ENCODE measurements around the gene SFRP5.

Gene SFRP5

DNA sequence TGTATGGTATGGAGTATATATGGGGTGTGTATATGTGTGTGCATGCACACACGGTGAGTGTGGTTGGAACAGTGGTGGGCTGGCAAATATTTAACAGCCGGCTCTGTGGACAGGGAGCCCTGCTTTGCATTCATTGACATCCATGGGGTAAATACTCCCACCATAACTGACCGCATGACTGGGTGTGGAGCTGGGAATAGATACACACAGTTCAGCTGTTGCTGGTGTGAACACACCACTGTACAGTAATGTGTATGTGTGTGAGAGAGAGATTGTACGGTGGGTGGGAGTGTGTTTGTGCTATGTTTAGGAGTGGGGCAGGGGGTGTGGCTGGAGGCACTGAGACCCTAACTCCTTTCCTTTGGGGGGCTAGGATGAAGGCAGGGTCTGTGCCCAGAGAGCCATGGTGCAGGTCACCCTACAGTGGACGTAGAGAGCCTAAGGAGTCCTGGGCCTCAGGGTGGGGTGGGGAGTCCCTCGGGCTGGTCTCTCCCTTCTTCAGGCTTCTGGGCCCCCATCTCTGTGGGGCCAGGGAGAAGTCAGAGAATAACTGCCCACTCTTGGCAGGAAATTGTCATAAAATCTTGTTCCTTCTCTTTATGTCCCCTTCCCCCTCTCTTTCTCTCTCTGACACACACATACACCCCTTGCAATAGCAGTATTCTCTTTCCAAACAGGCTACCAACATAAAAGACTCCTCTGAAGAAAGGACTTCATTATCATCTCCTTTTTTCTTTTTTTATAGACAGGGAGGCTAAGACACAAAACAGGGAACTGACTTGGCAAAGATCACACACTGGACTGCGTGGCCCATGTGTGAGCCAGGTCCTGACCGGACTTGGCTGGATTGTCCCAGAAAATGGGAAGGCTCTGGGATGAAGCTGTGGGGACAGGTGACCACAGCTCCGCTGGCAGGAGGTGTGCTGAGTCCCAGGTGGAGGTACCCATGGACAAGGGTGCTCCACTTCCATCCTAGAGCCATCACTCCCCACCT, 3.2 kb downstream of the SFRP5 start:
- H3K27ac ChIP-seq, result no peak overlapping the region
- TF ChIP-seq, protein P1, sequence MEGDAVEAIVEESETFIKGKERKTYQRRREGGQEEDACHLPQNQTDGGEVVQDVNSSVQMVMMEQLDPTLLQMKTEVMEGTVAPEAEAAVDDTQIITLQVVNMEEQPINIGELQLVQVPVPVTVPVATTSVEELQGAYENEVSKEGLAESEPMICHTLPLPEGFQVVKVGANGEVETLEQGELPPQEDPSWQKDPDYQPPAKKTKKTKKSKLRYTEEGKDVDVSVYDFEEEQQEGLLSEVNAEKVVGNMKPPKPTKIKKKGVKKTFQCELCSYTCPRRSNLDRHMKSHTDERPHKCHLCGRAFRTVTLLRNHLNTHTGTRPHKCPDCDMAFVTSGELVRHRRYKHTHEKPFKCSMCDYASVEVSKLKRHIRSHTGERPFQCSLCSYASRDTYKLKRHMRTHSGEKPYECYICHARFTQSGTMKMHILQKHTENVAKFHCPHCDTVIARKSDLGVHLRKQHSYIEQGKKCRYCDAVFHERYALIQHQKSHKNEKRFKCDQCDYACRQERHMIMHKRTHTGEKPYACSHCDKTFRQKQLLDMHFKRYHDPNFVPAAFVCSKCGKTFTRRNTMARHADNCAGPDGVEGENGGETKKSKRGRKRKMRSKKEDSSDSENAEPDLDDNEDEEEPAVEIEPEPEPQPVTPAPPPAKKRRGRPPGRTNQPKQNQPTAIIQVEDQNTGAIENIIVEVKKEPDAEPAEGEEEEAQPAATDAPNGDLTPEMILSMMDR (conservative IDR thresholded peaks at IDR 0.05), result no peak

DNA sequence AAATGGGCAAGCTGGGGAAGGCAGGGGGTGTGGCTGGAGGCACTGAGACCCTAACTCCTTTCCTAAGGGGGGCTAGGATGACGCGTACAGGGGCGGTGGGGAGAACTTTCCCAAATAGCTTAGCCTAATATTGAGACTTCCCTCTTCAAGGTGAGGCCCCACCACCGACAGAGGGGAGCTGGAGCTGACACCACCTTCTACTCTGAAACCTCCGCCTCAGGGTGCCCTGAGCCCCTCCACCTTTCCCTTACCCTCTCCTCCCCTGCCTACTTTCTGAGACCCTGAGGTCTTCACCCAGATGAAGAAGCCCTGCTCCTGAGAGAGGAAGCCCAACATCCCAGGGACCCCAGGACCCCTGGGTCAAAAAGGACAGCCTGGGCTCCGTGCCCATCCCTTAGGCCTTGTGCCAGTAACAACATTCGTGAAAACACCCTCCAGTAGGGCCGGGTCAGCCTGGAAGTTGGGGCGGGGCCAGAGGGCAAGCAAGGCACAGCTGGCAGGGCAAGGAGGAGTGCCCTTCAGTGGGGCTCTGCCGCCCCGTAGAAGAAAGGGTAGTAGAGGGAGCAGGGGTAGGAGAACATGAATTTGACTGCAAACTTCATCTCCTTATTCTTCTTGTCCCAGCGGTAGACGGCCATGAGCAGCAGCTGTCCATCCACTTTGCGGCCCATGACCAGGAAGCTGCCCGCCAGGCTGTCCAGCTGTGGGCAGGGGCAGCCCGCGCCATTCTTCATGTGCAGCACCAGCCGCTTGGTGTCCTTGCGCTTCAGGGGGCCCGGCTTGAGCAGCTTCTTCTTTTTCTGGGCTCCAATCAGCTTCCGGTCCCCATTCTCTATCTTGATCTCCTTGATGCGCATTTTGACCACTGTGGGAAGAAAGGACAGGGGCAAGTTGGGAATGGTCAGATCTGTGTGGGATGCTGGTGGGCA, 4.5 kb downstream of the SFRP5 start:
- TF ChIP-seq, protein P1 (conservative IDR thresholded peaks at IDR 0.05), result no peak
- no peak overlapping the region for H3K27ac ChIP-seq

DNA sequence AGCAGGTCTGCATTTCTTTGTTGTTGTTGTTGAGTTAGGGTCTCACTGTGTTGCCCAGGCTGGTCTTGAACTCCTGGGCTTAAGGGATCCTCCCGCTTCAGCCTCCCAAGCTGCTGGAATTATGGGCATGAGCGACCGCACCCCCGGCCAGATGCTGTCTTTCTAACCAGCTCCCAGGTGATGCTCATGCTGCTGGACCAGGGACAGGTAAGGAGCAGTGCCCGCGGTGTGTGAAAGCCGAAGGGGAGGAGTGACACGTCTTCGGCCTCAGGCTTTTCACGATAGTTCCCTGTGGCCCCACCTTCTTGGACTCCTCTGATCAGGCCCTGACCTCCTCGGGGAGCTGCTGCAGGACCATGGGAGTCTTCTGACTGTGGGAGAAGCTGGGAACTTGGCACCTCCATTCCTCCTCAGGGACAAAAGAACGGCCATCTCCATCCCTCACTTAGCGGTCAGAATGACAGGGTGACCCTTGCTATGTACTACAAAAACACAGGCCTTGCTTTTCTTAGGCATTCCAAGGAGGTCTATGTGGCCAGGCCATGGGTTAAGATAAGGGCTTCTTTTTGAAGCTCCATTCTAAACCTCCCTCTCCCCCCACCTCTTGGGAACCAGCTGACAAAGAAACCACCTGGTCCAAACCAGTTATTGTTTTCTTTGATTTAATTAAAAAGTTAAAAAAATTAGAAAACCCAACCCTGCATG, 5.5 kb downstream of the SFRP5 start:
- no peak overlapping the region for H3K27ac ChIP-seq
- TF ChIP-seq, protein P1 (conservative IDR thresholded peaks at IDR 0.05), result no peak

DNA sequence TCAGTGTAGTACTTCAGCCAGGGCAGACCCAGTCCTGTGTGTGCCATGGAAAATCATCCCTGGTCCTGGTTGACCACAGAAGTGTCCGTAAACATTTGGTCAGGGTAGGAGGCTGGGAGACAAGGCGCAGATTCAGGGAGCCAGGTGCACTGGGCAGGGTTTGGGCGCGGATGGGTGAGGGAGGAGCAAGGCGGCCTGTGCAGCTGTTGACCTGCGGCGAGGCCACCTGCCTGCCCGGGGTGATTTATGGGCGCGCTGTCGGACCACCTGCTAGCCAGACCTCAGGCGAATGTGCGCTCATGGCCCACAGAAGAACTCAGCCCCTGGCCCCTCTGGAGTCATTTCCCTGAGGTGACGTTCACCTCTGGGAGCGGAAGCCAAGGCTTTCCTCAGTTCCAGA, 6.6 kb downstream of the SFRP5 start:
- TF ChIP-seq, protein P1 (conservative IDR thresholded peaks at IDR 0.05), result no peak
- H3K27ac ChIP-seq, result no peak overlapping the region

DNA sequence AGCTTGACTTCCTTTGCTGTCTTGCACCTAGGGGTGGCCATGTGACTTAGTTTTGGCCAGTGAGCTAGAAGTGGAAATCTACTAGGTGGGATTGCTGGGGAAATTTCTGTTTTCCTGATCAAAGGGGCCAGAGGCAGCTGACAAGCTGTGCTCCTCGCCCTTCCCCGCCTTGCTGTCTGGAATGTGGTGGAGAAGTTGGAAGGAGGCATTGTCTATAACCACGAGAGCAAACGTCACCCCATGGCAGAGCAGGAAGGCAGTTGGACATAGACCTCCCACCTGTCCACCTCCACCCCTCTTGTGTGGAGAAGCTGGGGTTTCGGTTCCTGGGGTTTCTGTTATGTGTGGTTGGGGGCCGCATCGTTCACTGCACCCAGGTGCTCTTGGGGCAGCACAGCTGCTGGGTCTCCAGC, 7.3 kb downstream of the SFRP5 start:
- H3K27ac ChIP-seq, result no peak overlapping the region
- TF ChIP-seq, protein P1 (conservative IDR thresholded peaks at IDR 0.05), result no peak

DNA sequence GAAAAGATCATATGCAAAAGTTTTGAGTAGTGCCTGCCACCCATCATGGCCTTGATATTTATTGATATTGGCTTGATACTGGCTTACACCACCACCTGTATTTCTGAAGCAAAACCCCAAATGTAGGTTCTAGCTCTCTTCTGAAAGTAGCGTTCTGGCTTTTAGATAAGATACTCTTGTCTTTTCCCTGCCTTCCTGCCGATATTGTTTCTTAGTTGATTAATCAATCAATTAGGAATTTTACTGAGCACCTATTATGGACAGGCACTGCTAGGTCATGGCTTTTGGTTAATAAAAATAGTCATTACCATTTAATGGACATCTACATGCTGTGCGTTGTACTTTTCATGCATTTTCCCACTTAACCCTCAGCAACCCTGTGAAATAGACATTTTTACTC, 7.9 kb downstream of the SFRP5 start:
- TF ChIP-seq, protein P1 (conservative IDR thresholded peaks at IDR 0.05), result no peak
- H3K27ac ChIP-seq, result no peak overlapping the region

Measured in VCaP (cell line).